GM23248 (cell line): ENCODE data around the gene GFOD1. TPM values are rescaled to one million over a fixed set of nuclear protein-coding genes. Genes with fewer than 3 reads are reported as not detected.

Experiments used
- DNase-seq: peaks from one replicate; pipeline ENCODE4 v3.0.0-alpha.2; 2015
- H2AFZ ChIP-seq: fragments of 200-600 bp; sonication (generic); 2 replicates; pipeline ENCODE4 v1.6.1; 2016; ENCODE audit warnings: antibody characterized with exemption
- H3F3A ChIP-seq: fragments of 200-600 bp; sonication (generic); 2 replicates; pipeline ENCODE4 v1.6.1; 2016; ENCODE audit warnings: mild to moderate bottlenecking, antibody characterized with exemption, mixed run types; ENCODE audit not compliant: insufficient read depth
- H3K27ac ChIP-seq: fragments of 200-600 bp; sonication (generic); 2 replicates; pipeline ENCODE4 v1.5.1; 2016; ENCODE audit warnings: mild to moderate bottlenecking
- H3K27me3 ChIP-seq: fragments of 200-600 bp; sonication (generic); replicated peaks from 2 replicates; pipeline ENCODE4 v1.6.1; 2016; ENCODE audit warnings: mild to moderate bottlenecking; ENCODE audit not compliant: insufficient read depth
- H3K36me3 ChIP-seq: fragments of 200-600 bp; sonication (generic); 2 replicates; pipeline ENCODE4 v1.6.1; 2016; ENCODE audit warnings: low read depth, mild to moderate bottlenecking
- H3K4me1 ChIP-seq: fragments of 200-600 bp; sonication (generic); 2 replicates; pipeline ENCODE4 v1.6.1; 2016; ENCODE audit warnings: mild to moderate bottlenecking; ENCODE audit not compliant: insufficient read depth
- H3K4me2 ChIP-seq: fragments of 200-600 bp; sonication (generic); one replicate; pipeline ENCODE4 v1.6.1; 2016; ENCODE audit warnings: mild to moderate bottlenecking; ENCODE audit not compliant: unreplicated experiment
- H3K4me3 ChIP-seq: fragments of 200-600 bp; sonication (generic); 2 replicates; pipeline ENCODE4 v1.5.1; 2016; ENCODE audit warnings: mild to moderate bottlenecking
- H3K79me2 ChIP-seq: fragments of 200-600 bp; sonication (generic); 2 replicates; pipeline ENCODE4 v1.6.1; 2016; ENCODE audit warnings: mild to moderate bottlenecking; ENCODE audit not compliant: insufficient read depth
- H3K9ac ChIP-seq: fragments of 200-600 bp; sonication (generic); 2 replicates; pipeline ENCODE4 v1.6.1; 2016; ENCODE audit warnings: mild to moderate bottlenecking
- H3K9me2 ChIP-seq: fragments of 200-600 bp; sonication (generic); 2 replicates; pipeline ENCODE4 v1.6.1; 2016; ENCODE audit warnings: mixed run types, mild to moderate bottlenecking, moderate library complexity; ENCODE audit not compliant: insufficient read depth
- H3K9me3 ChIP-seq: fragments of 200-600 bp; sonication (generic); one replicate; pipeline ENCODE4 v1.6.1; 2017; ENCODE audit warnings: low read depth
- H4K20me1 ChIP-seq: fragments of 200-600 bp; sonication (generic); 2 replicates; pipeline ENCODE4 v1.6.0; 2016; ENCODE audit not compliant: insufficient read depth
- EZH2 ChIP-seq: fragments of 200-600 bp; sonication (generic); IDR thresholded peaks from 2 replicates; pipeline ENCODE4 v1.6.1; 2018; ENCODE audit warnings: antibody characterized with exemption, mild to moderate bottlenecking; ENCODE audit not compliant: insufficient read depth, poor library complexity, severe bottlenecking
- EZH2phosphoT487 ChIP-seq: fragments of 200-600 bp; sonication (generic); IDR thresholded peaks from 2 replicates; pipeline ENCODE4 v1.6.1; 2018; ENCODE audit warnings: antibody characterized with exemption, moderate library complexity, mild to moderate bottlenecking, low read depth; ENCODE audit not compliant: insufficient read depth
- WGBS, 2 experiments: methylation state at CpG; one replicate each; pipeline ENCODE4 v1.1.6; 2015 to 2017; ENCODE audit warnings: low lambda C conversion rate in 2 of 2, low coverage in 1 of 2; ENCODE audit errors: missing lambda C conversion rate in 2 of 2; 5-methylcytosine and 5-hydroxymethylcytosine counted together
- in situ Hi-C: fragments of 300-500 bp; cut with MboI; formaldehyde crosslinking; loops from 2 replicates; pipeline ENCODE4 v1.15.0; 2020
- polyA plus RNA-seq: library from polyadenylated mRNA; unstranded; fragments of >200 nt; fragmentation: Nextera tagmentation; extraction: Ambion mirVana; gene quantifications from 2 replicates; pipeline ENCODE4 v1.2.1, GENCODE V29; 2016
- total RNA-seq: library from RNA; depleted of rRNA; stranded (reverse); fragments of >200 nt; shearing (Covaris generic); gene quantifications from 2 replicates; pipeline ENCODE4 v1.2.3, GENCODE V29; 2014; rRNA removed

Gene GFOD1
- 0.97 and 1.6 TPM in 2 replicates for total RNA-seq
- polyA plus RNA-seq = 0.74 and 0.84 TPM in 2 replicates

GRCh38 chr6:13487122-13488014 is at the start of gene GFOD1:
Gene GFOD1, minus strand, starts transcription at chr6:13487600. Its CDS starts 710 bp downstream, at chr6:13486890.
- Histone ChIP-seq H3K4me3 (peak within 1 kb of the TSS; percentile 71), H3K4me2 (peak within 1 kb of the TSS; percentile 90), H2AFZ (peak within 1 kb of the TSS; percentile 90), H3K4me1 (peaks cover 5% of the 10 kb centered on the region; the same call in 1 of the 2 replicates), H3K36me3 (no peaks in the 10 kb centered on the region), H3K9ac (peak within 1 kb of the TSS; percentile 69), H3K79me2 (no peaks in the 10 kb centered on the region), H4K20me1 (no peaks in the 10 kb centered on the region), H3K9me3 (no peaks in the 10 kb centered on the region), H3K27me3 (no peaks in the 10 kb centered on the region), H3K27ac (peak within 1 kb of the TSS; percentile 50), H3K9me2 (no peaks in the 10 kb centered on the region), H3F3A (no peaks in the 10 kb centered on the region)
- WGBS, 2 experiments = 2% methylated on average over 70 to 99 of the region's 109 CpGs
- in situ Hi-C loops = no loop called here
- peak; percentile 91 for DNase-seq
- TF ChIP-seq EZH2 (no peak), EZH2phosphoT487 (no peak)

GRCh38 chr6:13536796-13537526 is 49.6 kb upstream of the GFOD1 start:
- Histone ChIP-seq H3K9me3 (no peaks in the 10 kb centered on the region), H4K20me1 (no peaks in the 10 kb centered on the region), H3K4me3 (no peak overlapping the region), H3K4me1 (peaks cover 7% of the 10 kb centered on the region), H2AFZ (no peak overlapping the region), H3K79me2 (no peaks in the 10 kb centered on the region), H3K4me2 (no peak overlapping the region), H3F3A (no peaks in the 10 kb centered on the region), H3K27me3 (peaks cover 3% of the 10 kb centered on the region), H3K36me3 (no peaks in the 10 kb centered on the region), H3K9me2 (no peaks in the 10 kb centered on the region), H3K9ac (no peak overlapping the region), H3K27ac (no peak overlapping the region)
- in situ Hi-C loops = loop anchor here (25.0 kb wide), 2 partner anchors 200 to 625 kb away; partner anchors contain the start of gene TBC1D7
- TF ChIP-seq EZH2phosphoT487 (no peak), EZH2 (no peak)
- DNase-seq = peak; percentile 54
- 90 to 92% methylated on average over 4 of the region's 4 CpGs for WGBS, 2 experiments

GRCh38 chr6:13535306-13535705 is 47.9 kb upstream of the GFOD1 start:
- Histone ChIP-seq H3K36me3 (no peaks in the 10 kb centered on the region), H3K9ac (no peak overlapping the region), H4K20me1 (no peaks in the 10 kb centered on the region), H3K9me2 (no peaks in the 10 kb centered on the region), H3K79me2 (no peaks in the 10 kb centered on the region), H3K4me1 (peaks cover 7% of the 10 kb centered on the region), H3F3A (no peaks in the 10 kb centered on the region), H3K27ac (no peak overlapping the region), H3K27me3 (peaks cover 3% of the 10 kb centered on the region), H3K9me3 (no peaks in the 10 kb centered on the region), H2AFZ (no peak overlapping the region), H3K4me2 (no peak overlapping the region), H3K4me3 (no peak overlapping the region)
- peak; percentile 12 for DNase-seq
- TF ChIP-seq EZH2 (no peak), EZH2phosphoT487 (no peak)
- in situ Hi-C loops = loop anchor here (25.0 kb wide), 2 partner anchors 198 to 623 kb away; partner anchors contain the start of gene TBC1D7
- 59 to 74% methylated on average over 1 to 3 of the region's 3 CpGs for WGBS, 2 experiments

- H3K4me3 ChIP-seq = no peak overlapping the region
- no peak overlapping the region for H3K9ac ChIP-seq
- no peaks in the 10 kb centered on the region for H3K36me3 ChIP-seq
- H4K20me1 ChIP-seq = no peaks in the 10 kb centered on the region
- H3K4me2 ChIP-seq = no peak overlapping the region
- no peaks in the 10 kb centered on the region for H3K9me3 ChIP-seq
- H3K9me2 ChIP-seq = no peaks in the 10 kb centered on the region
- H3K27me3 ChIP-seq = peaks cover 3% of the 10 kb centered on the region
- no peaks in the 10 kb centered on the region for H3K79me2 ChIP-seq
- no peak overlapping the region for H3K27ac ChIP-seq
- 62 to 70% methylated on average over 3 of the region's 3 CpGs for WGBS, 2 experiments
- H2AFZ ChIP-seq = no peak overlapping the region
- in situ Hi-C loops = loop anchor here (25.0 kb wide), 2 partner anchors 197 to 622 kb away; partner anchors contain the start of gene TBC1D7
- no peak for TF ChIP-seq EZH2phosphoT487
- no peak for TF ChIP-seq EZH2
- peaks cover 7% of the 10 kb centered on the region for H3K4me1 ChIP-seq
- no peak for DNase-seq
- H3F3A ChIP-seq = no peaks in the 10 kb centered on the region
These were observed 47.1 kb upstream of the GFOD1 start for GRCh38 chr6:13534536-13534935.
